Measurements from ENCODE around the gene FAM241A.
"Not testable (repeated sequence)": the region's sequence is repeated elsewhere in the genome, so short reads cannot be mapped to it uniquely, and the experiment has no call there.

Gene FAM241A

GRCh38 chr4:112145326-112145789, at the start of gene FAM241A:
FAM241A (plus strand) TSS chr4:112145454; CDS start chr4:112145581, 127 bp downstream.
- DNase-seq (ENCODE audit: extremely low spot score, insufficient read length, low read depth) (peak; percentile 93), FAIRE-seq (peak; percentile 79)

GRCh38 chr4:112098841-112099530, 46.3 kb upstream of the FAM241A start:
- DNase-seq (ENCODE audit: extremely low spot score, insufficient read length, low read depth) (no peak), FAIRE-seq (no peak)

GRCh38 chr4:112099701-112100297, 45.5 kb upstream of the FAM241A start:
- peak; percentile 28 for DNase-seq (ENCODE audit: extremely low spot score, insufficient read length, low read depth)

GRCh38 chr4:112102875-112103370, 42.3 kb upstream of the FAM241A start:
- no peak for DNase-seq (ENCODE audit: extremely low spot score, insufficient read length, low read depth)
- no peak for FAIRE-seq

More at GRCh38 chr4:112099701-112100297, 45.5 kb upstream of the FAM241A start:
- peak; percentile 87 for FAIRE-seq

GRCh38 chr4:112105201-112105969, 39.9 kb upstream of the FAM241A start:
- peak; percentile 18 for FAIRE-seq
- no peak for DNase-seq (ENCODE audit: extremely low spot score, insufficient read length, low read depth)

- FAIRE-seq (peak; percentile 49), DNase-seq (ENCODE audit: extremely low spot score, insufficient read length, low read depth) (no peak)
Observed at GRCh38 chr4:112109360-112110058, 35.7 kb upstream of the FAM241A start.

- FAIRE-seq, result no peak
- DNase-seq (ENCODE audit: extremely low spot score, insufficient read length, low read depth), result no peak
Observed at GRCh38 chr4:112110059-112110425, 35.2 kb upstream of the FAM241A start.

GRCh38 chr4:112111306-112111705, 33.9 kb upstream of the FAM241A start:
- no peak for FAIRE-seq
- no peak for DNase-seq (ENCODE audit: extremely low spot score, insufficient read length, low read depth)

GRCh38 chr4:112112095-112112494, 33.2 kb upstream of the FAM241A start:
- DNase-seq (ENCODE audit: extremely low spot score, insufficient read length, low read depth); FAIRE-seq: not testable (repeated sequence)

- DNase-seq (ENCODE audit: extremely low spot score, insufficient read length, low read depth), result no peak
- no peak for FAIRE-seq
Observed at GRCh38 chr4:112112590-112113170, 32.6 kb upstream of the FAM241A start.

GRCh38 chr4:112113864-112114263, 31.4 kb upstream of the FAM241A start:
- no peak for DNase-seq (ENCODE audit: extremely low spot score, insufficient read length, low read depth)
- FAIRE-seq, result no peak

- no peak for DNase-seq (ENCODE audit: extremely low spot score, insufficient read length, low read depth)
- FAIRE-seq, result no peak
Observed at GRCh38 chr4:112114452-112114851, 30.8 kb upstream of the FAM241A start.

- DNase-seq (ENCODE audit: extremely low spot score, insufficient read length, low read depth) (no peak), FAIRE-seq (no peak)
Observed at GRCh38 chr4:112118742-112119352, 26.4 kb upstream of the FAM241A start.

GRCh38 chr4:112119353-112119783, 25.9 kb upstream of the FAM241A start:
- FAIRE-seq (peak; percentile 81), DNase-seq (ENCODE audit: extremely low spot score, insufficient read length, low read depth) (peak; percentile 28)

- DNase-seq (ENCODE audit: extremely low spot score, insufficient read length, low read depth) (no peak), FAIRE-seq (no peak)
Observed at GRCh38 chr4:112120021-112120420, 25.2 kb upstream of the FAM241A start.

GRCh38 chr4:112125416-112125815, 19.8 kb upstream of the FAM241A start:
- FAIRE-seq, result no peak
- DNase-seq (ENCODE audit: extremely low spot score, insufficient read length, low read depth), result no peak

GRCh38 chr4:112127048-112127637, 18.1 kb upstream of the FAM241A start:
- DNase-seq (ENCODE audit: extremely low spot score, insufficient read length, low read depth) (no peak), FAIRE-seq (no peak)

GRCh38 chr4:112127803-112128202, 17.5 kb upstream of the FAM241A start:
- no peak for DNase-seq (ENCODE audit: extremely low spot score, insufficient read length, low read depth)

GRCh38 chr4:112128452-112128851, 16.8 kb upstream of the FAM241A start:
- DNase-seq (ENCODE audit: extremely low spot score, insufficient read length, low read depth) (no peak), FAIRE-seq (no peak)

More at GRCh38 chr4:112127803-112128202, 17.5 kb upstream of the FAM241A start:
- FAIRE-seq, result no peak

Data from GM18507 (cell line).